GM21576 (cell line): Measurements from ENCODE around the gene TDRD7.

ENCODE experiments used
- ATAC-seq: cut with Tn5 transposase; IDR thresholded peaks from one replicate; pipeline ENCODE4 v1.9.1; 2021; ENCODE audit warnings: mild to moderate bottlenecking, moderate library complexity; ENCODE audit not compliant: unreplicated experiment

Gene TDRD7, protein sequence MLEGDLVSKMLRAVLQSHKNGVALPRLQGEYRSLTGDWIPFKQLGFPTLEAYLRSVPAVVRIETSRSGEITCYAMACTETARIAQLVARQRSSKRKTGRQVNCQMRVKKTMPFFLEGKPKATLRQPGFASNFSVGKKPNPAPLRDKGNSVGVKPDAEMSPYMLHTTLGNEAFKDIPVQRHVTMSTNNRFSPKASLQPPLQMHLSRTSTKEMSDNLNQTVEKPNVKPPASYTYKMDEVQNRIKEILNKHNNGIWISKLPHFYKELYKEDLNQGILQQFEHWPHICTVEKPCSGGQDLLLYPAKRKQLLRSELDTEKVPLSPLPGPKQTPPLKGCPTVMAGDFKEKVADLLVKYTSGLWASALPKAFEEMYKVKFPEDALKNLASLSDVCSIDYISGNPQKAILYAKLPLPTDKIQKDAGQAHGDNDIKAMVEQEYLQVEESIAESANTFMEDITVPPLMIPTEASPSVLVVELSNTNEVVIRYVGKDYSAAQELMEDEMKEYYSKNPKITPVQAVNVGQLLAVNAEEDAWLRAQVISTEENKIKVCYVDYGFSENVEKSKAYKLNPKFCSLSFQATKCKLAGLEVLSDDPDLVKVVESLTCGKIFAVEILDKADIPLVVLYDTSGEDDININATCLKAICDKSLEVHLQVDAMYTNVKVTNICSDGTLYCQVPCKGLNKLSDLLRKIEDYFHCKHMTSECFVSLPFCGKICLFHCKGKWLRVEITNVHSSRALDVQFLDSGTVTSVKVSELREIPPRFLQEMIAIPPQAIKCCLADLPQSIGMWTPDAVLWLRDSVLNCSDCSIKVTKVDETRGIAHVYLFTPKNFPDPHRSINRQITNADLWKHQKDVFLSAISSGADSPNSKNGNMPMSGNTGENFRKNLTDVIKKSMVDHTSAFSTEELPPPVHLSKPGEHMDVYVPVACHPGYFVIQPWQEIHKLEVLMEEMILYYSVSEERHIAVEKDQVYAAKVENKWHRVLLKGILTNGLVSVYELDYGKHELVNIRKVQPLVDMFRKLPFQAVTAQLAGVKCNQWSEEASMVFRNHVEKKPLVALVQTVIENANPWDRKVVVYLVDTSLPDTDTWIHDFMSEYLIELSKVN

DNA sequence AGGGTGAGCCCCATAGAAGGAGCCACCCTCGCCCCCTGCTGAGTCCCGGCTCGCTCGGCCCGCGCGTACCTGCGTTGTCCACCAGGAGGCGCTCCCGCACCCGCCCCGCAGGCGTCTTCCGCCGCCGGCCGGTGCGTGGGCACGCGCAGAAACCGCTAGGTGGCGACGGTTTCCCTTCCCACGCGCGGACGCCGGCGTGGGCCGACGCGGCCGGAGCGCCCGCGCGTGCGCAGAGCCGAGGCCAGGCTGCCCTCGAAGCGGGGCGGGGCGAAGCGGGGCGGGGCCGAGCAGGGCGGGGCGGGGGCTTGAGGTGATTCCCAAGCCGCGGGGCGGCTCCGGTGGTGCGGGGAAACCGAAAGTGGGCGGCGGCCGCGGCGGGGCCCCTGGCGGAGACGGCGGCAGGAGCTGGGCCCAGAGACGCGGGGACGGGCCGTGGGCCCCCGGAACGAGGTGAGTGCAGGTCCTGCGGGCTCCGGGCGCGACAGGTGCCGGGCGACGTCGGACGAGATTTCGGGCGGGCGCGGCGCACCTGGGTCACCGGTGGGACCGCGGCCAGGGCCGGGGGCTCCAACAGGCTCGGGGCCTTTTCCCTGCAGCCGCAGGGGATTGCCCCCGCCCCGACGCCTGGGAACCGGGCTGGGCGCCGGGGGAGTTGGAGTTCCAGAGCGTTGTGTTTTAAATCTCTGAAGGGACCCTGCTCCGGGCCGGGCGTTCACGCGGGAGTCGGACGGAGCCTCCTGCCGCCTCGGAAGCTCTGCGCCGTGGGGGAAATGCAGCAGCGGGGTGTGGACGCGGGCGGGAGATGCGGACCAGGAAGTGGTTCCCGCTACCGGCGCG is at the start of gene TDRD7:
Gene TDRD7 (plus strand): TSS at position 308 of the 837 bp plus-strand sequence. CDS start 16,370 bp downstream, outside the sequence.
- ATAC-seq: peak; percentile 83

DNA sequence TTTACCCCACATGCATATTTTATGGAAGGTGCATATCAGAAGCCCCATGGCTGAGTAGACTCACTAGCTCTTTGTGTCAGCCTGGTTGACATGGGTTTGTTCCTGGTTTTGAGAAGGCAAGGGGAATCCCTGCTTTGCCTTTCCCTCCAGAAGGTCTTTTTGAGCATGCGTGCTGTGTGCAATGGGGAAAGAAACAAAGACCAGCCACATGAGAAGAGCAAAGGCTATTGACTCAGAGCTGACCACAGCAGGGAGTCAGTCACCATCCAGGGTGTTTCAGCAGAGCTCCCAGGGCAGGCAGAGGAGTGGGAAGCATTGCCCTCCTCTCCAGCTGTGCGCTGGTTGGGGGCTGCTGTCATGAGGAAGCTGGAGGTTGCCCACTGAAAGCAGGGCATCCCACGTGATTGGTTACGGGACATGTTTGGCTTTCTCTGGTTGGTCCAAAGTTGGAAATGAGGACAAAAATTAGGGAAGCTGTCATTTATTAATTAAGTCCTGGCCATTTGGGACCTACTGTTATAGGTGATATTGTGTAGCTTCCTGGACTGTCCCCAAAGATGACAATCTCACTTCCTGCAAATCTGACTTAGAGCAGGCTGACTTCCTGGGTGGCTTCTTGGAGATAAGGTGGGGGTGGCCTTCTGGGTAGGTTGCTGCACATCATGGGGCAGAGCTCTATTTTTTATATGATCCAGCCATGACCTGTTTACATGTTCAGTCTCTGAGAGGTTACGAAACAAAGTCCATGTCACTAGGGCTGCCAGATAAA is 48.9 kb upstream of the TDRD7 start:
- no peak for ATAC-seq

DNA sequence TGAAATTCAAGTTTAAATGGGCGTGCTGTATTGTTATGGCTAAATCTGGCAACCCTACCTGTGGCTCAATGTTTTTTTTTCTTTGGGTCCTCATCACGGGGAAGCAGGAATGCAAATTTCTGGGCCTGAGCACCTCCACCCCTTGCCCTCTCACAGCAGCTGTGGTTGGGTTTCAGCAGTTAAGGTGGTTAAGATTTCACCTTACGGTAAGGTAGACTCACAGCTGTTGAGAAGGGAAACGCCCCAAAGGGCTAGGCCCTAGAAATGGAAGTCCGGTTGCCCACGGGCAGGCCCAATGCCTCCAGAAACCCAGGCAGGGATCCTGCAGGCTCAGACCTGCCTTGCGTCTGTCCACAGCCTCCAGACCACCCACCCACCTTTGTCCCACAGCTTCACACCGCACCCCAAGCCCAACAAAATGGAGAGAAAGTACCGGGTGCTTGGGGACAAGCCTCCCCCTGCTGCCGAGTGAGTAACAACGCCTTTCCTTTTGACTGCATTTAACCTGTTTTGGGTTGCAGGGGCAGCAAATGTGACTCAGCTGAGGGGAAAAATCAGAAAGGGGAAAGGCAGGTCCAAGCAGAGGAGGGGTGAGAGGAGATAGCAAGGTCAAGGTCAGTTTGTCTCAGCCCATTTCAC is 48.1 kb upstream of the TDRD7 start:
- ATAC-seq: no peak

DNA sequence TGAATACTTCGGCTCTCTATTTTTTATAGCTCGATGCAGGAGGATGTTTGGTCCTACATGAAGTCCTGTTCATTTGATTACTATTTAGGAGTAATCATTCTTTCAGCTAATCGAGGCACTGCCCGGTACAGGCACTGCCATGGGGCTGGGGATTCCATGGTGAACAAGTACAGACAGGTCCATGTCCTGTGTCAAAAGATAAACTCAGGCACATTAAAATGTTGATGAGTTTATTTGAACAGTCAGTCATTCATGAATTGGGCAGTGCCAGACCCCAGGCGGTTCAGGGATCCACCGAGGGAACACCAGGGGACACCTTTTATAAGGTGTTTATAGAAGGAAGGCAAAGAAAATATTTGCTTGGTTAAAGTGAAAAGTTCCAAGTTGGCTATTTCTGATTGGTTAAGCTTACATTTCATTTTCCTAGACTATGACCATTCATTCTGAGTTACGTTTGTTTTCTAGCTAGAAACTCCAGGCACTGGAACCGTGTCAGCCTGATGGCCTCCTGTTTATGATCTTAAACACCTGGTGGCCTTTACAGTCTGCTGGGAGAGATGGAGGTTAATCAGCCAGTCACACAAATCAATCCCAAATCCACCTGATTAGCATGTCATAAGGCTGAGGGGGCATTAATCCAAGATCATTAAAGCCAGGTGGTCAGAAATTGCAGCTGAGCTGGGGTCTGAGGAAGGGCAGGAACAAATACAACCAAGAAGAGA is 47.0 kb upstream of the TDRD7 start:
- no peak for ATAC-seq

DNA sequence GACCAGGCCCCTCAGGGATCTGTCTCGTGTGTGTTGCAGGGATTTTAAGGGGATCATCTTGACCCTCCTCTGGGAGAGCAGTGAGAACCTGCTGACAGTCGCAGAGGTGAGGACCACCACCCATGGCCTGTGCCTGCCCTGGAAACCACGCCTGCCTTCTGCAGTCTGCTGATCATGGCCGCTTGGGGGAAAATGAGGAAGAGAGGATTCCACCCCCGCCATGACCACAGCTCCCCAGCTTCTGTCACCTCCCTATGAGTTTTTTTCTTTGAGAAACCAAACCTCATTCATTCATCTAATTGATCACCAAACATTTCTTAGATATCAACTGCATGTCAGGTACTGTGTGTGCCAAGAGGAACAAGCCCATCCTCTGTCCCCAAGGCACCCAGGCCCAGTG is 46.3 kb upstream of the TDRD7 start:
- ATAC-seq: no peak

DNA sequence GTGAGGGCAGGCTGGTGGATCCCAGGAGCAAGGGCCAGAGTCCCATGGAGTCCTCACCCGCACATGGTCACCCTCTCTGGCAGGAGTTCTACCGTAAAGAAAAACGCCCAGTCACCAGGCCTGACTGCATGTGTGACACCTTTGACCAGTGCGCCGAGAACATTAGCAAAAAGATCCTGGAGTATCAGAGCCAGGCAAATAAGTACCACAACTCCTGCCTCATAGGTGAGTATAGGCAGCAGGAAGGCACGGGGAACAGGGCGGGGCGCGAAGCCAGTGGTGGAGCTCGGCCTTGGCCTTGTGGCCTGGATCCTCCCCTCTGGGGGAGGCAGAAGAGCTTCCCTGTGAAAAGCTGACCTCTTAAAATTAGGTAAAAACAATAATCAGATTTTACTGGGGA is 45.4 kb upstream of the TDRD7 start:
- ATAC-seq: no peak

DNA sequence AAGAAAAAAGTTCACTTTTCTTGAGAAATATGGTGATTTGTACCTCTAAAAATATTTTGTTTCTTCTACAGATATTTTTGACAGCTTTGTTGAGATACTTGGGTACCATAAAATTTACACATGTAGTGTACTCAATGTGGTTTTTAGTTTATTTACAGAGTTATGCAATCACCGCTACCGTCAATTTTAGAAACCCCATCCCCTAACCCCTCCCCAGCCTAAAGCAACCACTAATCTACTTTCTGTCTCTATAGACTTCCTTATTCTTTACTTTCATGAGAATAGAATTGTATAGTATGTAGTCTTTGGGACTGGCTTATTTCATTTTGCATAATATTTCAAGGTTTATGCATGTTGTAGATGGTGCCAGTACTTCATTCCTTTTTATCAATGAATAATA is 45.0 kb upstream of the TDRD7 start:
- ATAC-seq: no peak

DNA sequence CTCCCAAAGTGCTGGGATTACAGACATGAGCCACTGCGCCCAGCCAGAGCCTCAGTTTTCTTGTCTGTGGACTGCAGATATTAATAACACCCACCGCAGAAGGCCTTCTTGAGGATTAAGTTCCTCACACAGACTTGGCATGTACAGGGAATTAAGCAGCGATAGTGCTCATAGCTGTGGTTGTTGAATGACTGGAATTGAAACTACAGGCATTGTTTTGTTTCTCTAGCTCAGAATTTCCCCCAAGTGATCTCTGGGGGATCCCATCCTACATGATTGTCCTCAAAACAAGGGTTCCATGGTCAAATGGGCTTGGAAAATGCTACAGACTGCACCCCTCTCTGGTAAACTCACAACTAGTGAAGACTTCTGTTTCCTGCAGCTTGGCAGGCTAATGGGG is 44.2 kb upstream of the TDRD7 start:
- ATAC-seq: no peak

DNA sequence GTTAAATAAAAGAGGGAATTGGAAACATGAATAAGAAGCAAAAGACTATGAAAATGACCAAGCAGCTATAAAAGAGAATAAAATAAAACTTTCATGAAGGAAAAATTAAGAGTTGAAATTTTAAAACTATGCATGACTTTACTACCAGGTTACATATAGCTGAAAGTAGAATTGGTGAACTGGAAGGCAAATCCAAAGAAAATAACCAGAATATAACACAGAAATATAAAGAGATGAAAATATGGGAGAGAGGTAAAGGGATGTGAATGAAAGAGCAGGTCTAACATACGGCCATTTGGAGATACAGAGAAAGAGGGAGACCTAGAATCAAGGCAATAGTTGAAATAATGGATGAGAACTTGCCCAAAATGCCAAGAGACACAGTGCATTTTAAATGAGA is 42.9 kb upstream of the TDRD7 start:
- ATAC-seq: no peak

DNA sequence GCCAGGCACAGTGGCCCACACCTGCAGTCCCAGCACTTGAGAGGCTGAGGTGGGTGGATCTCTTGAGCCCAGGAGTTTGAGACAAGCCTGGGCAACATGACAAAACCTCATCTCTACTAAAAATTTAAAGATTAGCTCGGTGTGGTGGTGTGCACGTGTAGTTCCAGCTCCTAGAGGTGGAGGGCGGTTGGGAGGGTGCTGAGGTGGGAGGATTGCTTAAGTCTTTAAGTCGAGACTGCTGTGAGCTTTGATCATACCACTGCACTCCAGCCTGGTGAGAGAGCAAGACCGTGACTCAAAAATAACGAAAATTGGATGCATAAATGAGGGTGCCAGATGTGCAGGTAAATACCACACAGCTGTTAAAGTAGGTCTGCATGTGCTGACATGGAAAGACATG is 39.3 kb upstream of the TDRD7 start:
- no peak for ATAC-seq

DNA sequence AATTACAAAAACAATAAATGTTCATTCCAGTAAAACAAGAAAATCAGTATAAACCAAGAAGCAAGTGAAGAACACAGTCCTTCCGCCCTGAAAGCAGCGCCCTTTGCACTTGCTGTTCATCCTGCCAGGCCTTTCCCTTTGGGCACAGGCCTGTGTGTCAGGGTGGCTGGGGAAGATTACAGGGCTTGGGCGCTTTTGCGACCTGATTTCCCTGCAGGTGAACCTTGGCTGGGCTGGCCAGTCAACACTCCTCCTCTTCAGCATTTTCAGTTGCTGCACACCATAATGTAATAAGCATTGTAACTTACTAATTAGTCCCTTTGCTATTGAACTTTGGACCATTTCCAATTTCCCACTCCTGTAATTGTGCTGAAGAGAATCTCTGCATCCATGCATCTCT is 38.6 kb upstream of the TDRD7 start:
- no peak for ATAC-seq

DNA sequence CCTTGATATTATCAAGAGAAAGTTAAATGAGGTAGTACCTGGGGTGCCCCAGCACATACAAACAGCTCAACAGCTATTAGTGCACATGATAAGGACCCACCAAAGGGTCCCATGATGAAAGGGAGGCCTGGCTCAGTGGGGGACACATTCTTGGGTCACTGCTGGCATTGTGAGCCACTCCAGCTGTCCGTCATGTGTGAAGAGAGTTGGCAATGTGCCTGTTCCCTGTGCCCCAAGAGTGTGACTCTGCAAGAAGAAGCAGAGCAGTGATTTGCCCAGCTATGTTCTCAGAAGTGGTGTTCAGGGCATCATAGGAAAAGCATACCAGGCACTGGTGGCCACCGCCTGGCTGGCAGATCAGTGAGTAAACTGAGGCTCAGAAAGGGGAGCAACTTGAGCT is 37.1 kb upstream of the TDRD7 start:
- no peak for ATAC-seq

DNA sequence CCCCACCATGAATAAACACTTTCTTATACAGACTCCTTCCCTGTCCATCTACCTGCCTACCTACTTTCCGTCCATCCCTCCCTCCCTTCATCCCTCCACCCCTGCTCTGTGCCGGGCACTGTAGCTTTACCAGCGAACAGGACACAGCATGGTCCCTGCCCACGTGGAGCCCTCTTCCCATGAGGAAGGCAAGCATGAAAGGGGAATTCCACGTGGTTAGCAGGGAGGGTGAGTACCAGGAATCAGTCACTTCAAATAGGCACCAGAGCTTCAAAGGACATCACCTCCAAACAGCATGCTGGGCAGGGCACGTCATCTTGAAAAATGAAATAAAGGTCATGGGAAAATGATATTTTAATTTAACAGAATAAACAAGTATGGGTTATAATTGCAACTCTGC is 35.0 kb upstream of the TDRD7 start:
- no peak for ATAC-seq

DNA sequence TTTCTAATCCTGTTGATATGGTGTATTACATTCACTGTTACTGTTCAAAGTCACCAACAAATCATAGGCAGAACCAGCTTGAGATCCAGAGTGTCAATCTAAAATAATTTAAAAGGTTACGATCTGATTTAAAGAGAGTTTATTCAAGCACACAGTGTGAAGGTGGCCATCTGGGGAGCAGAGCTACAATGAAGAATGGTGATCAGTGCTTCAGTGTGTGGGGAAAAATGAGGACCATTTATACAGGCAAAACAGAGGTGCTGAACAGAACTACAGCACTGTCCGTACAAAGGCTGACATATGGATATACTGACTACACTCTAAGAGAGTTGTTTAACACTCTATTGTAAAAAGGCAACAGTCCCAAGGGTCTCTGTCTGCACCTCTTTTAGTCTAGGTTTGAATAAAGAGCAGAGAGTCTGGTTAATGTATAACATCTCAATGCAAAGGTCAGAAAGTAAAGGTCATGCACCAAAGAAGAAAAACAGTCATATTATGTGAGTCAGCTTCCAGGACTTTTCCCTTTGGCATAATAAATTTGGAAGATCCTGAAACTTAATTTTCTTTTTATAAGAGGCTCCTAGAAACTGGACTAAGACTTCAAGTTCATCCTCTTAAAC is 29.7 kb upstream of the TDRD7 start:
- no peak for ATAC-seq

DNA sequence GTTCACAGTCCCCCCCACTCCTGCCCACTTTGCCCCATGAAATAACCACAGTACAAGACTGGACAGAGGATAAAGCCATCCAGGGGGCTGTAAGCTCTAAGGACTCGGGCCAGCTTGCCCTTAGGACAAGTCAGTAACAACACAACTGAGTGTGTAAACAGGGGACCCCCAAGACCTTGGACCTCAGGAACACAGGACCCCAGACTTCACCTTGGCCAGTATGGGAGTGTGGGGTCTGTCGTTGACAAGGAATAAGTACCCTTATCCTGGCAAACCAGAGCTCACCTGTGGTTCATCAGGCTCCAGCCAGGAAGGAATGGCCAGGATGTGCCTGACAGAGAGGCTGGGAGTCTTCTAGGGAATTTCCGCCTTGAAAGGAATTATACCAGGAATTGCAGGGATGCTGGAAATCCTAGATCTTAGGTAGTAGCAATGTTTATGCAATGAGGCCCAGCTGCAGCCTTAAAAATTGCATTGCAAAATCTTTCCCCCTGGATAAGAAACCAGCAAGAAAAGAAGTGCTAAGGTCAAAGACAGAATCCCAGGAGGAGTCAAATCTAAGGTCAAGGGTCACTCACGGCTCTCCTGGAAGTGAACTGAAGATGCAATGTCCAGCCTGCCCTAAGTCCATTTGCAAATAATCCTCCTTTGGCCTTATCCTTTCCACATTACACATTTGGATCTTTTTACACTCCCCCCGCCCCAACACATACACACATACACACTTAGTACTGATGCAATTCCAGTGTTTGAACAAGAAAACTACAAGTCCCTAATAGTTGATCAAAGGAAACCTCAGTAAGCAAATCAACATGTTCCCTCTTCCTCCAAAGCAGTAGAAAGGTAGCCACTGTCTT is 27.3 kb upstream of the TDRD7 start:
- ATAC-seq: no peak

DNA sequence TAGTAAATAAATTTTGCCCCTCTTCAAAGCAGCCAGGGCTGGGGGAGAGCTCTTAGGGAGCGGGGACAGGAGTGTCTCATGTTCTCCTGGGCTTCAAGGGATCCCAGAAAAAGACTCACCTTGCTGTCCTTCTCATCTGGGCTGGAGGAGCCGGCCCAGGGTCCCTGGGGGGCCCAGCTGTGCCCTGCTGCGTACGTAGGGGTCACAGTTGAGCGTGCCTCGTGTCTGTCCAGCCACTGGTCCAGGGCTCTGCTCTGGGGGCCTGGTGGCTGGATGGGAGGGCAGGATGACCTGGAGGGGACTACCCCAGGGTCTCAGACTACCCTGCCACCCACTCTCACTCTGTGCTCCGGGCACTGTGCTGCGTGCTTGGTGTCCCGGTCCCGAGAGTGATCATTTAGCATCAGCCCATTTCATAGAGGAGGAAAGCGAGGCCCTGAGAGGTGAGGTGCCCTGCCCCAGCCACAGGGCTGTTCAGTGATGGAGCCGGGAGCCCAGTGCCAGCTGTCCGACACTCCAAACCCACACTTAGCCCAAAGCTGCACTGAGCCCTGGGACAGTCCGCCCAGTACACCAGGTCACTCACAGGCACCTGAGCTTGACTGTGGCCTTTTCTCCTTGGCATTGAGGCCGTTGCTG is 26.2 kb upstream of the TDRD7 start:
- no peak for ATAC-seq

DNA sequence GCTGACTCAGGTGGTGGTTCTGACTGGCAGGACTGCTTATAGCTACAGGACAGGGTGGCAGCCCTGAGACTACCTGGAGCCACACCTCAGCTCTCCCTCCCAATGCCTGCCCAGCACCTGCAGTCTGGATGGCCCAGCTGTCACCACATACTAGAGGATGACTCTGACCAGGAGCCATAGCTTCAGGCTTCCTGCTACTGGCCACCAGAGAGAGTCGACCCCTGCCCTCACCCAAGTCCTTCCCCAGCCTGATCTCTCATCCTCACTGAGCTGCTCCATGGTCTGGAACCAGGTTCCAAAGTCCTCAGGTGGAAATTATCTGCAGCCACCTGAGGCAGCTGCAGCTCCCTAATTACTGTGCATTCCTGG is 25.6 kb upstream of the TDRD7 start:
- ATAC-seq: no peak
